HG03521 (cell line): ENCODE measurements around the gene POLR1A.

Experiments
- ATAC-seq: cut with Tn5 transposase; IDR thresholded peaks from one replicate; pipeline ENCODE4 v1.9.1; 2021; ENCODE audit warnings: mild to moderate bottlenecking, moderate library complexity; ENCODE audit not compliant: unreplicated experiment

The POLR1A gene

GRCh38 chr2:86023366-86023712, 82.3 kb downstream of the POLR1A start:
- ATAC-seq: no peak

- no peak for ATAC-seq
Observed at GRCh38 chr2:86022661-86023365, 82.9 kb downstream of the POLR1A start.

GRCh38 chr2:86021396-86022378, 84.0 kb downstream of the POLR1A start:
- no peak for ATAC-seq

- no peak for ATAC-seq
Observed at GRCh38 chr2:86020984-86021383, 84.7 kb downstream of the POLR1A start.

GRCh38 chr2:86019121-86019520, 86.6 kb downstream of the POLR1A start:
- ATAC-seq: no peak

- ATAC-seq: no peak
Observed at GRCh38 chr2:86017901-86018896, 87.5 kb downstream of the POLR1A start.

- no peak for ATAC-seq
Observed at GRCh38 chr2:86016581-86016980, 89.1 kb downstream of the POLR1A start.

GRCh38 chr2:86015699-86016098, 90.0 kb downstream of the POLR1A start:
- ATAC-seq: no peak

GRCh38 chr2:86015006-86015405, 90.7 kb downstream of the POLR1A start:
- ATAC-seq: no peak

- ATAC-seq: no peak
Observed at GRCh38 chr2:86014493-86014892, 91.2 kb downstream of the POLR1A start.

GRCh38 chr2:86012007-86012712, 93.5 kb downstream of the POLR1A start:
- no peak for ATAC-seq

- no peak for ATAC-seq
Observed at GRCh38 chr2:86011449-86011941, 94.2 kb downstream of the POLR1A start.

GRCh38 chr2:86010083-86010482, 95.6 kb downstream of the POLR1A start:
- no peak for ATAC-seq

GRCh38 chr2:86006524-86006923, 99.2 kb downstream of the POLR1A start:
- no peak for ATAC-seq

- ATAC-seq: no peak
Observed at GRCh38 chr2:86003967-86004366, 101.7 kb downstream of the POLR1A start.

- ATAC-seq: no peak
Observed at GRCh38 chr2:86003104-86003503, 102.6 kb downstream of the POLR1A start.

- no peak for ATAC-seq
Observed at GRCh38 chr2:86002375-86002774, 103.3 kb downstream of the POLR1A start.

- ATAC-seq: no peak
Observed at GRCh38 chr2:86001326-86001725, 104.4 kb downstream of the POLR1A start.

- ATAC-seq: no peak
Observed at GRCh38 chr2:86000938-86001312, 104.8 kb downstream of the POLR1A start.
